HEK293 (cell line): ENCODE data around the gene KATNB1.

Experiments used
- HOXA7 ChIP-seq: sonication (generic); formaldehyde crosslinking; IDR thresholded peaks from 2 replicates; pipeline ENCODE4 v1.8.1; 2022; ENCODE audit warnings: missing genetic modification reagents, borderline replicate concordance
- ZNF274 ChIP-seq, 2 experiments: fragments of 200-500 bp in 1 of 2; fragments of 450-650 bp in 1 of 2; sonication (Bioruptor generic) in 1 of 2; formaldehyde crosslinking in 1 of 2; IDR thresholded peaks; 2 replicates each; pipeline versions ENCODE4 v1.5.1 to v1.6.1; 2014 to 2016; ENCODE audit warnings: borderline replicate concordance in 1 of 2, inconsistent platforms in 1 of 2, low read length in 1 of 2, missing biosample characterization in 1 of 2, missing genetic modification characterization in 1 of 2
- ZNF37A ChIP-seq: fragments of 450-650 bp; IDR thresholded peaks from 2 replicates; pipeline ENCODE4 v1.5.1; 2018; ENCODE audit warnings: missing biosample characterization, missing genetic modification characterization
- ZSCAN16 ChIP-seq: fragments of 450-650 bp; formaldehyde crosslinking; IDR thresholded peaks from 2 replicates; pipeline ENCODE4 v1.5.1; 2016; ENCODE audit warnings: missing biosample characterization, missing genetic modification characterization
- TF ChIP-seq, protein P1 (sequence below): fragments of 450-650 bp; formaldehyde crosslinking; IDR thresholded peaks from 2 replicates; pipeline ENCODE4 v1.5.1; 2016; ENCODE audit warnings: missing biosample characterization, missing genetic modification characterization
- TF ChIP-seq, protein P2 (sequence below): fragments of 450-650 bp; formaldehyde crosslinking; optimal IDR thresholded peaks from 2 replicates; pipeline ENCODE3; 2016; ENCODE audit warnings: missing biosample characterization, mild to moderate bottlenecking, missing genetic modification characterization

DNA sequence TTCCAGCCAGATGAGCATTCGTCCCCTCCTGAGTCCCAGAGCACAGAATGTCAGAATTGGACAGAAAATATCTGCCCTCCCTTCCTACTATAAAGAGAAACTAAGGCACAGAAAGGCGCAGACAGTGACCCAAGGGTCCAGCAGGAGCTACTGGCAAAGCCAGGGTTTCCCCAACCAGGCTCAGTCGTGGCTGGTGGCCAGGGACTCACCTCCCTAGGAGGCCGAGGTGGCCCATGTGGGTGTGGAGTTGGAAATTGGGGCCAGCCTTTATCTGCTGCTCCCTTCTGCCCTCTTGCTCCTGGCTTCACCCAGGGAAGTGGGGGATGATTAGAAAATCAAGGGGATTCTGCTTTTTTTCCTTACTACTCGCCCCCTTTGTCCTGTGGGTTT, 39.9 kb upstream of the KATNB1 start:
- no peak for TF ChIP-seq ZNF37A (tag by site-specific recombination)
- TF ChIP-seq, protein P1, sequence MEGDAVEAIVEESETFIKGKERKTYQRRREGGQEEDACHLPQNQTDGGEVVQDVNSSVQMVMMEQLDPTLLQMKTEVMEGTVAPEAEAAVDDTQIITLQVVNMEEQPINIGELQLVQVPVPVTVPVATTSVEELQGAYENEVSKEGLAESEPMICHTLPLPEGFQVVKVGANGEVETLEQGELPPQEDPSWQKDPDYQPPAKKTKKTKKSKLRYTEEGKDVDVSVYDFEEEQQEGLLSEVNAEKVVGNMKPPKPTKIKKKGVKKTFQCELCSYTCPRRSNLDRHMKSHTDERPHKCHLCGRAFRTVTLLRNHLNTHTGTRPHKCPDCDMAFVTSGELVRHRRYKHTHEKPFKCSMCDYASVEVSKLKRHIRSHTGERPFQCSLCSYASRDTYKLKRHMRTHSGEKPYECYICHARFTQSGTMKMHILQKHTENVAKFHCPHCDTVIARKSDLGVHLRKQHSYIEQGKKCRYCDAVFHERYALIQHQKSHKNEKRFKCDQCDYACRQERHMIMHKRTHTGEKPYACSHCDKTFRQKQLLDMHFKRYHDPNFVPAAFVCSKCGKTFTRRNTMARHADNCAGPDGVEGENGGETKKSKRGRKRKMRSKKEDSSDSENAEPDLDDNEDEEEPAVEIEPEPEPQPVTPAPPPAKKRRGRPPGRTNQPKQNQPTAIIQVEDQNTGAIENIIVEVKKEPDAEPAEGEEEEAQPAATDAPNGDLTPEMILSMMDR (tag by site-specific recombination) = no peak
- no peak for TF ChIP-seq HOXA7 (CRISPR knock-in tag)
- TF ChIP-seq, protein P2, sequence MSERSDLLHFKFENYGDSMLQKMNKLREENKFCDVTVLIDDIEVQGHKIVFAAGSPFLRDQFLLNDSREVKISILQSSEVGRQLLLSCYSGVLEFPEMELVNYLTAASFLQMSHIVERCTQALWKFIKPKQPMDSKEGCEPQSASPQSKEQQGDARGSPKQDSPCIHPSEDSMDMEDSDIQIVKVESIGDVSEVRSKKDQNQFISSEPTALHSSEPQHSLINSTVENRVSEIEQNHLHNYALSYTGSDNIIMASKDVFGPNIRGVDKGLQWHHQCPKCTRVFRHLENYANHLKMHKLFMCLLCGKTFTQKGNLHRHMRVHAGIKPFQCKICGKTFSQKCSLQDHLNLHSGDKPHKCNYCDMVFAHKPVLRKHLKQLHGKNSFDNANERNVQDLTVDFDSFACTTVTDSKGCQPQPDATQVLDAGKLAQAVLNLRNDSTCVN (tag by site-specific recombination) = no peak
- no peak for TF ChIP-seq ZSCAN16 (tag by site-specific recombination)
- no peak for TF ChIP-seq ZNF274 (IDR thresholded peaks at IDR 0.05; ENCODE audit: low read length)
- TF ChIP-seq ZNF274 (tag by site-specific recombination; IDR thresholded peaks at IDR 0.05; ENCODE audit: borderline replicate concordance) = no peak
